HG02763 (cell line): Measurements from ENCODE around the gene NBAS.
"Not testable (repeated sequence)": the region's sequence is repeated elsewhere in the genome, so short reads cannot be mapped to it uniquely, and the experiment has no call there.

Experiments
- ATAC-seq: cut with Tn5 transposase; IDR thresholded peaks from one replicate; pipeline ENCODE4 v1.9.1; 2021; ENCODE audit warnings: mild to moderate bottlenecking, moderate library complexity; ENCODE audit not compliant: unreplicated experiment

Gene NBAS

DNA sequence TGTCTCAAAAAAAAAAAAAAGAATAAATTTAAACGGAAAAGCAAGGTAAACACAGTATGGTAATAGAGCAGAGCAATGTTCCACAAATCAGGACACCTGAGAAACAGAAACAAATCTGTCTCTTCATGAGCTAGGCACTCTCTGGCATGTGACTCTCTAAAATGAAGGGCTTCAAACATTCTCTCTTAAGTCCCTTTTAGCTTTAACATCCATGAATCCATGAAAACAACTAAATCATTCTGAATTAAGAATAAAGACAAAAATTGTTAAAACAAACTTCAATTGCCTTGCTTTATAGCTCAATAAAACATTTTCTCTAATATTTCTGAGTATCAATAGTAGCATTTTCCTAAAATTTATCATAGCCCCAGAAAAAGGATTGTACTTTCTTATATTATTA lies 132.1 kb downstream of the NBAS start:
- no peak for ATAC-seq

DNA sequence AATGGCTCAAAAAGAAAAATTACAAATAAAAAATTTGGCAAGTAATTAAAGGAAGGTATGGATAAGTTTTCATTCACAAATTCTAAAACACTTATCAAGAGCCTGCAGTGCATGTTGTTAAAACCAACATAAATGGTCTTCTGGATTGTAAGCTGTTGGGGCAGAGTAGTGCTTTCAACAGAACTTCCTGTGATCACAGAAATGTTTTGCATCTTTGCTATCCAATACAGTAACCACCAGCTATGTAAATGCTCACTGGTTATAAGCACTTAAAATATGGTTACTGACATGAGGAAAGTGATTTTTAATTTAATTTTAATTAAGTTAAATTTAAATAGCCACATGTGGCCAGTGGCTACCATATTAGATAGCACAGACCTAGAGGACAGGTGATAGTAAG lies 133.1 kb downstream of the NBAS start:
- ATAC-seq, result no peak

DNA sequence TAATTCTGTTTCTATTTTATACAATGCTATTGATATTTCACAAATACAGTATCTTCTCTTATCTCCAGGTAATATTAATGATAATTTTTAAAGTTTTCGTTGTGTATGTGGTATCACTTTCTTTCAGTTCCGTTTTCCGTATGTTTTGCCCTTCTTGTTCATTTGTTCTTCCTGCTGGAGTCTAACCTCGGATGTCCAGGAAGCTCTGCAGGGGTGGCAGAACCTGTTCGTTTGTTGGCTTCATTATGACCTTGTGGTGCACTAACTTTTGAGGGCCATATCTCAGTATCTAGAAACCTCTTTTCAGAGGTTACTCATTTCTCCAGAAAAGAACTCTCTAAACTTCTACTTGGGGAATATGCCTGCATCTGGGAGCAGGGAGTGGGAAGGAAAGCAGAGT lies 134.5 kb downstream of the NBAS start:
- no peak for ATAC-seq

DNA sequence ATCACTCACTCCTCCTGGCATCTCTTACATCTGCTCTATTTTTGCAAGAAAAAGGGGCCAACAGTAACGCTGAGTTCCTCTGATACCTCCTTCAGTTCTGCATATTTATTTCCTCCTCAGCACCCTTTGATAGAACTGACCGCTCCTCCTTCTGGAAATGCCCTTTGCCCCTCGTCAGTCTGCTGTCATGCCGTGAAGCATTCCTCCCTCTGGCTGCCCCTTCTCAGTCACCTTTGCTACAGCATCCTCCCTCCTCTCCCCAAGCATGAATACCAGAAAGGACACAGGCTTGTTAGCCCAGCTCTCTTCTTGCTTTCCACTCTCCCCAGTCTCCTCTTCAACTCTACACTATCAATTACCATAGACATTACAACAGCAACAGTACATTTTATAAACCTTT lies 135.4 kb downstream of the NBAS start:
- ATAC-seq, result no peak

DNA sequence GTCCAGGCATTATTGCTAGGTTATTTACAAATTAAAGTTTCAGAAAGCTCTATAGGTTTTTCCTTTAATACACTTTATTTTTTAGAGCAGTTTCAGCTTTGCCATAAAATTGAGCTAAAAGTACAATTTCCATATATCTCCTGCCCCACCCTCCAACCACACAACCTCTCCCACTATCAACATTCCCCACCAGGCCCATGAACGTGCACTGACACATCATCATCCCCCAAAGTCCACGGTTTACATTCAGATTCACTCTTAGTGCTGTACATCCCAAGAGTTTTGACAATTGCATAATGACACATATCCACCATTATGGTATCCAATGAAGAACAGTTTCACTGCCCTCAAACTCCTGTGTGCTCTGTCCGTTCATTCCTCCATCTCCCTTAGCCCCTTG lies 139.4 kb downstream of the NBAS start:
- ATAC-seq, result no peak

DNA sequence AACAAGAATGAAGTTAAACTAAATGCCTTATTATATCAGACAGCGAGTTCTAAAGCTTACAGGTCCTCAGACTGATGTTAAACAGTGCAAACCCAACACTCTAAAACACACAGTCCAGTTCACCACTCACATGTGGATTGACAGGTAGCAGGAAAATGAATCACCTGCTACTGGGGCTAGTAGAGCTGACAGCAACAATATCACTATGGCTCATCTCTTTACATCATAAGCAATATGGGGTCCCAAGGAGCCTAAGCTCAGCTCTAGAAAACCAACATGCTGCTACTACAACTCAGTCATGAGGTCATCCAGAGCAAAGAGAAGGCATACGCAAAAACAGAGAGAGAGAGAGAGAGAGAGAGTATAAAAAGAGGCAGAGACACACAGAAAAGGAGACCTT lies 145.4 kb downstream of the NBAS start:
- ATAC-seq, result no peak

DNA sequence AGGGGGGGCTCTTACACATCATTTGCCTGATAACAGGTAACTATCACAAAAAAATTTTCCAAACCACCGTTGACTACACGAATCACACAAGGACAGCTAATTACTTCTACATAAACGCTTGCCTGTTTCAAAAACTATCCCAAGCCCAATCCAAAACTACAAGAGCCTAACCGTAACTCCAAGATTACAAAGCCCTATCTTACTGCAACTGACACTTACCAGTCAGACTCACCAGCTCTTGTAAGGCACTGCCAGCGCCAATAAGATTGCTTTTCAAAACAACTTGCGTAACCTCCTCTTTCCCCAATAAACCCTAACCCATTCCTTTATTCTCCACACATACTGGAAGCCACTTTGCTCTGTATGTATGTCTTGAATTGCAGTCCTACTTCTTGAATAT lies 148.4 kb downstream of the NBAS start:
- no peak for ATAC-seq

DNA sequence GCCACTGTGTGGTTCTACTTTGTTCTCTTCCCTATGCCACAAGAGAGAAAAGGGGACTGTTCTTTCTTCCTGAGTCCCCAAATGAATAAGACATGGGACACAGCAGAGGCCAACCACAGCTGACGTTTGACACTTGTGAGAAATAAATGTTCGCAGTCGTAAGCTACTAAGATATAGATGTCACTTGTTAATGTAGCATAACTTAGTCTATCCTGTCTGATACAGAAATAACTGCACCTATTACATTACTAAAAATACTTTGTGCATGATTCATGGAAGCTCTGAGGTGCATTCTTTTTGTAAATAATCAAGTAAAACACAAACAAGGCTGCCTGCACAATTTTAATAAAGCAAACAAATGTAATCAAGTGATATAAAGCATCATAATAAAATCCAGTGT lies 148.8 kb downstream of the NBAS start:
- ATAC-seq, result no peak

DNA sequence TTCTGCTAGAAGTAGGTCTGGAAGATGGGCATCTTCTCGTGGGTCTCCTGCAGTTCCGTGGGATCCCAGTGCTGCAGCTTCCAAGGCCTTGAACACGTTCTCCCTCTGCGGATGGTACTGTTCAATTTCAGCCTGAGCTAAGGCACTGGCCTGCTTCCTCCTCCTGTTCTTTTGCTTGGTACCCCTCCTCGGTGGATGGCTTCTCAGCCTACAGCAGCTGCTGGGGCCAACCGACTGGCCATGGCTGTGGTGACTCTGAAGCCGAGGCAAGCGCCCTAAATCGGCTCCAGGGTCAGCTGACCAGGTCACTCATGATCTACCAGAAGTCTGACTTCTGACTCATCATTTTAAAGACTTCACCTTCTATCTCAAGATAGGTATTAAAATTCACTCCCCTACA lies 150.2 kb downstream of the NBAS start:
- ATAC-seq, result no peak

DNA sequence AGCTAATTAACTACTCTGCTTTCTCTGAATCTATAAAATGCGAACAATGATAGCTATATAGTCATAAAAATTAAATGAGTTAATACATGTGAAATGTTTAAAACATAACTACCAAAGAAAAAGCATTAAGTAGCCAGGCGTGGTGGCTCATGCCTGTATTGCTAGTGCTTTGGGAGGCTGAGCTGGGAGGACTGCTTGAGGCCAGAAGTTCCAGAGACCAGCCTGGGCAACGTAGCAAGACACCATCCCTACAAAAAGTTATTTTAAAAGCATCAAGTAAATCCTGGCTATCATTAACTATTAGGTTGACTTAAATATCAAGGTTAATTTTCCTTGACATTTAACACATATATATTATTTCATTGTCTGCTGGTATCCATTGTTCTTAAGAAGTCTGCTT lies 152.4 kb downstream of the NBAS start:
- ATAC-seq, result no peak

DNA sequence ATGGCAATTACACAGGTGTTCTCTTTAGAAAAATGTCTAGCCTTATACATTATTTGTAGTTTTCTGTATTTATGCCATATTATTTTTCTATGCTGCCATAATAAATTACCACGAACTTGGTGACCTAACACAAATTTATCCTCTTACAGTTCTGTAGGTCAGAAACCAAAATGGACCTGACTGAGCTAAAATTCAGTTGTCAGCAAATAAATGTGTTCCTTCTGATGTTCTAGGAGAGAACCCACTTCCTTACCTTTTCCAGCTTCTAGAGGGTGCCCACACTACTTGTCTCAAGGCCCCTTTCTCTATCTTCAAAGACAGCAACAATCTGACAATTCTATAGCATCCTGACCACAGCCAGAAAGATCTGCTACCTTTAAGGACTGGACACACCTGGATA lies 153.5 kb downstream of the NBAS start:
- no peak for ATAC-seq

DNA sequence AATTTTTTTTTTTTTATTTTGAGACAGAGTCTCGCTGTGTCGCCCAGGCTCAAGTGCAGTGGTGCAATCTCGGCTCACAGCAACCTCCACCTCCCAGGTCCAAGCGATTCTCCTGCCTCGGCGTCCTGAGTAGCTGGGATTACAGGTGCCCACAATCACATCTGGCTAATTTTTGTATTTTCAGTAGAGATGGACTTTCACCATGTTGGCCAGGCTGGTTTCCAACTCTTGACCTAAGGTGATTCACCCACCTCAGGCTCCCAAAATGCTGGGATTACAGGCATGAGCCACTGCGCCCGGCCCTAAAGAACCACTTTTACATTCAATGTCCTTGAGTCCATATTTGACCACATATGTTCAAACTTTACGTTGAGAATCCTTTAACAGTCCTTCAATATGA lies 156.6 kb downstream of the NBAS start:
- ATAC-seq, result not testable (repeated sequence)

DNA sequence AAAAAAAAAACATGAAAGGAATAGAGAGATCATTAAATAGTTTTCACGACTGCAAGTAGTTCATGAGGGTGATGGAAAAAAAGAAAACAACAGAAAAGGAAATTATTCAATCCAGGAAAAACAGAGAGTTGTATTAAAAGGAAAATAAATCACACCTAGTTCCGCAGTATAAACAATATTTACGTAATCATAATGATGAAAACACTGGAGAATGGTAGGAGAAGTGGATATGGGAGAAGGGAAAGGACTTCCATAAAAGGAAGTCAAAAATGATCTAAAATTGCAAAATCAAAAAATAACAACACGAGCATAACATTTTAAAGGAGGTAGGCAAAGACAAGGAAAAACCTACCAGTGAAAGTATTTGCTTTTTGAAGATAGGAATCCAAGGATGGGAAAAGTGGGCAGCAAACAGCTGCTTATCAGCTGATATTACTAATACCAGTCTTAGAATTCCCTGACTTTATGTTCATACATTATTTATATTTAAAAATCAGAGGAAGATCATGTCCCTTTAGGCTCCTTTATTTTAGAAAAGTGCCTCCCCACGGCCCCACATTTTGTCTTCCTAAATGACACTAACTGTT lies 160.8 kb downstream of the NBAS start:
- ATAC-seq, result no peak

DNA sequence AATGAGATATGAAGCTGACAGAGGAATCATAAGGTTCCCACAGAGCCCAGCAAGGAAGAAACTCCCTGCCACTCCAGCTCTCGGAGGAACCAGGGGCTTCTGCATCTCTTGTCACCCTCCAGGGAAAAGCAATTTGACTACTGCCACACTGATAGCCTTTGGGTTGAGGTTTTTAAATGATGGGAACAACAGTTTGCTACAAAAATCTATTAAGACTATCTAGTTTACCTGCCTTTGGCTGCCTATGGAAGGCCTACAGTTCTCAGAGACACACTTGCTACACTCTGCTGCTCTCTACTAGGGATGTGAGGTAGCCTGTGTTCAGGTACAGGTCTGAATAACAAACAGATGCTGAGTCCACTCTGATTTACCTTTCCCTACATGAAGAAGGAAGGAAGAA lies 161.9 kb downstream of the NBAS start:
- no peak for ATAC-seq

DNA sequence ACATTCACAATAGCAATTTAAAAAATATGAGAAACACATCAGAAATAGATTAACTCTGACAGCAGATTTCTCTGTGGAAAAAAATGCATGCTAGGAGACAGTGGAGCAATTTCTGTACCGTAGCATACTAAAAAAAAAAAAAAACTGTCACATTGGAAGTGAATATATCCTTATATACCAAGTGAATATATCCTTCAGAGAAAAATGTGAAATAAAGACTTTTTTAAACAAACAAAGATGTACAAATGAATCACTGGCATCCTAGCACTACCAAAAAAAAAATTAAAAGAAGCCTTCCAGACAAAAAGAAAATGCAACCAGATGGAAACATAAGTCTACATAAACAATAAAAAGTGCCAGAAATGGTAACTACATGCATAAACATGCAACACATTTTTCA lies 169.4 kb downstream of the NBAS start:
- ATAC-seq, result no peak

DNA sequence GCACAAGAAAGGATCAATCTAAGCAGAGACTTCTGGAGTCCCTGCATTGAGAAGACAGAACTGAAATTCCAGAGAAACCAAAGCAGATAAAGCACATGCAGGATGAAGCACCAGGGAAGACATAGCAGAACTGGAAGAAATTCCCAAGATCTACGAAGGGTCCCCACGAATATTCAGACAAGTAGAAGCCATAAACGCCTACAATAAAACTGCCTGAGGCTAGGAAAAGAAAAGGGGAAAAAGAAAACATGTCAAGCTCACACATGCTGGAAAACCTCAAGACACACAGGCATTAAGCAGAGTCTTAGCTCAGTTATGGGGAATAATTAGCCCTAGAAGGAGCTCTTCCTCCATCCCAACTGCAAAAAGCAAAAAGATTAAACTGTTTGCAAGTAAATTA lies 171.2 kb downstream of the NBAS start:
- ATAC-seq, result no peak

DNA sequence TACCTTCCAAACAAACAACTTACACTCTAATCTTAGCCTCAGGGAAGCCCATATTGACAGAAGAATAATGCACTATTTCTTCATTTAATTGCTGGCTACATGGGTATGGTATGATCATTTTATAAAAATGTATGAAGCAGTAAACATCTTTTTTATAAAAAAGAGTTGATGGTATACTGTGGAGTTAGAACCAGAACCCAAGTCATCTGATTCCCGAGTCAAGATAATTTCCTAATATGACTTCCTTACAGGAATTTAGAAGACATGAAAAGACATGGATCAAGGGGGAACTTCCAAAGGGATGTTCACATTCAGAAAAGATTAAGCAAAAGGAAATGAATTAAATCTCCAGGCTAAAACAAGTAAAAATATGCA lies 171.8 kb downstream of the NBAS start:
- ATAC-seq, result no peak

DNA sequence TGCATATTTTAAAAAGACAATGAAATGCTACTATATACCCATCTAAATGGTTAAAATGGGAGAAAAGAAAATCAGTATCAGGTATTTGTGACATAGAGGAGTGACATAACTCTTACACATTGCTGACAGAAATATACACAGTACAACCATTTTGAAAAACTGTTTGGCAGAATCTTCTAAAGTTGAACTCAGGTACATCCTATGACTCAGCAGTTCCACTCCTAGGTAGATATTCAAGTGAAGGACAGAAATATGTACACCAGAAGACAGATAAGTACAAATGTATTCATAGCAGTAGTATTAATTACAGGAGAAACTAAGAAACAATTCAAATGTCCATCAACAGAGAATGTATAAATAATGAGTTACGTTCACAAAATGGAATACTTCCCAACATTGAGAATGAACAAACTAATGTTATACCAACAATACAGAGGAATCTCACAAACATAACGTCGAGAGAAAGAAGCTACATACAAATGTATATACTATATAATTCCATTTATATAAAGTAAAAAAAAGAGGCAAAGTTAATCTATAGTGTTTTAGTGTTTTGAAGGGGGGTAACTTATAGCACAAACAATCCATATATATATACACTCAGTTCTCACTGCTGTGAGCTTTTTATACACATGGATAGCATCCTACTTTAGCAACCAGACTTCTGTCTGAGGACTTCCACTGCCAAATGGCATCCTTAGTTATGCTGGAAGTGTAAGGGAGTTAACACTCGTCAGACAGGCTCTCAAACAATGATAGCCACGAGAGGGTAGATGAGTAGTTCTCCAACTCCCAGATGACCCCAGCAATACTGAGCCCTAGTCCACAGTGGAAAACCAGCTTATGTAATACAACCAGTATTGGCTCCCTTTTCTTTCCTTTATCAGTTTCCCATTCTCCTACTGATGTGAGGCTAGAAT lies 172.5 kb downstream of the NBAS start:
- ATAC-seq, result no peak

DNA sequence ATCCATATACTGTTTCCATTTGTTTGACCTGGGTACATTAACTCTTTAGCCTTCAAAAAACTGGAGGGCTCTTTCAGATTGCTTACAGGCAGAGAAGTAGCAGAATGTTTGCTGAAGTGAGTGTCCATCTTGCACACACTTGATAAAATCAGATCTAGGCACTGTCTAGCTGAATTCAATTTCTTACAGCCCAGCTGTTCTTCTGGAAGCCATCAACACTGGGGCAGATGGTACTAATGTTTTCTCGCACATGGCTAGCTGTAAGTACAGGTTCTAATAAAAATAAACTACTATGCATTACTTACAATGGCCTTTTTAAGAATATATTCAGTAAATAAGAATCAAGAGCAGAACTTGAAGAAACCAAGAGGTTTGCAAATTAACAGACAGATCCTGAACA lies 175.9 kb downstream of the NBAS start:
- ATAC-seq, result no peak

DNA sequence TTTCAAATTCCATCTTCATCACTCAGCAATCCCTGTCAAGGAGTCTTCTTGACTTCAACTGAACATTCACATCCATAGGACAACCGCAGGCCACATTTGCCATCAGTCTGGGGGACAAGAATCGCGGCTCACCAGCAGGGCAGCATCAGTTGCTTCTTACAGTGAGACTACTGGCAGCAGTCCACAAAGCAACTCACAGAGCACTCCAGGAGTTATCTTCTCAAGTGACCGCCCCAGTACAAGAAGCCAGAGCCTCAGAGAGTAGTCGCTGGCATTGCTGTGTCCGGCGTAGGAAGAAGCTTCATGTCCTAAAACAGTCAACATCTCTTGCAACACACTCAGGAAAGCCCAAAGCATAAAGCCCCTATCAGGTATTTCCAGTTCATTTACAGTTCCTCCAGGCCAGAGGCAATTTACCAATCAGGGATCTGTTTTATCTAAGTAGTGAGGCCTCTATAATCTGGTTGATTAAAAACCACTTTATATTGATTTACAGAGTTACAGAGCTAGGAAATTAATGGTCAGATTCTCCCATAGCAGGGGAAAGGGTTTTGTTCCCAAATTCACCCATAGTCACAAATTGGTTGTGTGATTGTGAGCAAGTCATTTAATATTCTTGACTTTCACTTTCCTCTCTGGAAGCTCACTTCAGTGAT lies 177.3 kb downstream of the NBAS start:
- ATAC-seq, result no peak

DNA sequence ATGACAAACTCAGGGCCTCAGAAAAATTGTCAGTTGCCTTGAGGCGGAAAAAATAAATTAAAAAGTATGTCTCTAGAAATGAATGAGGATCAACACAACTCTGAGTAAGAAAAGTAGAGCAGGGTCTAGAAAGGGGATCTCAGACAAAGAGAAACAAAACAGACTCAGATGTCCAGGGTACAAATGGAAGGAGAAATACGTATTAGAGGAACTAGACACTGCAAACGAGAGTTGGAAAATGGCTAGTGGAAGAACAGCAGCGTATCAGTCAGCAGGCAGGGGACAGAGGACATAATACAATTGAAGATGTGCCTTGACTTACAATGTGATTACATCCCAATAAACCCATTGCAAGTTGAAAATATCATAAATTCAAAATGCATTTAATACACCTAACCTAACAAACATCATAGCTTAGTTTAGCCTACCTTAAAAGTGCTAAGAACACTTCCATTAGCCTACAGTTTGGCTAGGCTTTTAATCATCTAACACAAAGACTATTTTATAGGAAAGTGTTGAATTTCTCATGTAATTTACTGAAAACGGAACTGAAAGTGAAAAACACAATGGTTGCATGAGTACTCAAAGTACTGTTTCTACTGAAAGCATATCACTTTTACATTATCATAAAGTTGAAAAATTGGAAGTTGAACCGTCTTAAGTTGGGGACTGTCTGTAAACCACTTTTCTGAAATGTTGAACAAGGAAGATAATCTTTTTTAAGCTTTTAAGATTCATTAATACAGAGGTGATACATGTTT lies 182.8 kb downstream of the NBAS start:
- no peak for ATAC-seq
